RWPE2 (cell line): ENCODE data around the gene SLC39A2.
"Not testable (repeated sequence)": the region's sequence is repeated elsewhere in the genome, so short reads cannot be mapped to it uniquely, and the experiment has no call there.

Experiments
- ATAC-seq: fragments of 200-7000 bp; cut with Tn5 transposase; 3 replicates; pipeline ENCODE4 v1.9.1; 2021; ENCODE audit warnings: low read depth
- DNase-seq: peaks from one replicate; pipeline ENCODE4 v3.0.0-alpha.2; 2020; ENCODE audit warnings: low spot score
- H3K27ac ChIP-seq: fragments of 450-650 bp; 2 replicates; pipeline ENCODE4 v1.5.1; 2017; ENCODE audit warnings: mild to moderate bottlenecking; ENCODE audit not compliant: poor library complexity, severe bottlenecking
- H3K27me3 ChIP-seq: fragments of 250-450 bp; sonication (Bioruptor Pico); 2 replicates; pipeline ENCODE4 v1.5.1; 2021; ENCODE audit warnings: mild to moderate bottlenecking, moderate library complexity; ENCODE audit not compliant: insufficient read depth, poor library complexity, severe bottlenecking
- H3K36me3 ChIP-seq: fragments of 250-450 bp; sonication (Bioruptor Pico); 2 replicates; pipeline ENCODE4 v1.5.1; 2020; ENCODE audit warnings: low read depth, mild to moderate bottlenecking, moderate library complexity
- H3K4me1 ChIP-seq: fragments of 250-450 bp; sonication (Bioruptor Pico); 2 replicates; pipeline ENCODE4 v1.5.1; 2021; ENCODE audit warnings: mild to moderate bottlenecking, moderate library complexity; ENCODE audit not compliant: insufficient read depth, poor library complexity, severe bottlenecking
- H3K4me3 ChIP-seq: fragments of 250-450 bp; sonication (Bioruptor Pico); 2 replicates; pipeline ENCODE4 v1.5.1; 2021; ENCODE audit warnings: mild to moderate bottlenecking, moderate library complexity; ENCODE audit not compliant: severe bottlenecking
- H3K9me3 ChIP-seq: fragments of 250-450 bp; sonication (Bioruptor Pico); 2 replicates; pipeline ENCODE4 v1.5.1; 2021; ENCODE audit warnings: mild to moderate bottlenecking, moderate library complexity; ENCODE audit not compliant: severe bottlenecking
- TF ChIP-seq, protein P1 (sequence below): fragments of 450-650 bp; IDR thresholded peaks from one replicate; pipeline ENCODE4 v1.5.1; 2017; ENCODE audit warnings: mild to moderate bottlenecking, moderate library complexity; ENCODE audit not compliant: poor library complexity, severe bottlenecking

Gene SLC39A2

GRCh38 chr14:21003788-21004346 lies 4.8 kb downstream of the SLC39A2 start:
- ATAC-seq (no peak), DNase-seq (no peak)
- Histone ChIP-seq H3K4me1 (peaks cover under 1% of the 10 kb centered on the region), H3K36me3 (no peaks in the 10 kb centered on the region), H3K9me3 (no peaks in the 10 kb centered on the region), H3K27ac (no peak overlapping the region), H3K27me3 (no peaks in the 10 kb centered on the region), H3K4me3 (no peak overlapping the region)
- TF ChIP-seq, protein P1, sequence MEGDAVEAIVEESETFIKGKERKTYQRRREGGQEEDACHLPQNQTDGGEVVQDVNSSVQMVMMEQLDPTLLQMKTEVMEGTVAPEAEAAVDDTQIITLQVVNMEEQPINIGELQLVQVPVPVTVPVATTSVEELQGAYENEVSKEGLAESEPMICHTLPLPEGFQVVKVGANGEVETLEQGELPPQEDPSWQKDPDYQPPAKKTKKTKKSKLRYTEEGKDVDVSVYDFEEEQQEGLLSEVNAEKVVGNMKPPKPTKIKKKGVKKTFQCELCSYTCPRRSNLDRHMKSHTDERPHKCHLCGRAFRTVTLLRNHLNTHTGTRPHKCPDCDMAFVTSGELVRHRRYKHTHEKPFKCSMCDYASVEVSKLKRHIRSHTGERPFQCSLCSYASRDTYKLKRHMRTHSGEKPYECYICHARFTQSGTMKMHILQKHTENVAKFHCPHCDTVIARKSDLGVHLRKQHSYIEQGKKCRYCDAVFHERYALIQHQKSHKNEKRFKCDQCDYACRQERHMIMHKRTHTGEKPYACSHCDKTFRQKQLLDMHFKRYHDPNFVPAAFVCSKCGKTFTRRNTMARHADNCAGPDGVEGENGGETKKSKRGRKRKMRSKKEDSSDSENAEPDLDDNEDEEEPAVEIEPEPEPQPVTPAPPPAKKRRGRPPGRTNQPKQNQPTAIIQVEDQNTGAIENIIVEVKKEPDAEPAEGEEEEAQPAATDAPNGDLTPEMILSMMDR = no peak

- not testable (repeated sequence) for ATAC-seq, H3K27me3 ChIP-seq, H3K27ac ChIP-seq, H3K4me1 ChIP-seq, H3K36me3 ChIP-seq, H3K4me3 ChIP-seq, H3K9me3 ChIP-seq, DNase-seq
Observed at GRCh38 chr14:21009721-21010120, 10.6 kb downstream of the SLC39A2 start.

GRCh38 chr14:21011136-21011535 lies 12.0 kb downstream of the SLC39A2 start:
- Histone ChIP-seq H3K36me3 (no peaks in the 10 kb centered on the region), H3K27ac (no peak overlapping the region), H3K4me3 (no peak overlapping the region), H3K4me1 (no peaks in the 10 kb centered on the region), H3K9me3 (no peaks in the 10 kb centered on the region), H3K27me3 (no peaks in the 10 kb centered on the region)
- DNase-seq (no peak), ATAC-seq (no peak)
- TF ChIP-seq, protein P1 = no peak

DNA sequence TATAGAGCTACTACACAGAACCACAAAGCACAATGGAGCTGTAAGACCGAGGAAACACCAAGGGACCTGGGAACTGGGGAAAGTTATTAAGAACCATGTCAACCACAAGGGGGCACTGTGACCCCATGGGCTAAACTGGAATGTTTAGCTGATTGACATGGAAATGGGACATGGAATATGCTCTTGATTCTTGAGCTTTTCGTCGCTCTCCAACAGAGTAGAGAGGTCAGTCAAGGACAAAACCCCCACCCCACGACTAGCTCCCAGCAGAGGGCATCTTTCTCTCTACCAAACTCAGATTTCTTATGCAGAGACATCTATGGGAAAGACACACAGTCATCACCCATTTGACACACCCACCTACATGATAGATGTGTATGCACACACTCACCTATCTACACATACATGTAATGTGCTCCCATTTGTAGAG lies 15.7 kb downstream of the SLC39A2 start:
- Histone ChIP-seq H3K9me3 (no peaks in the 10 kb centered on the region), H3K36me3 (no peaks in the 10 kb centered on the region), H3K27me3 (no peaks in the 10 kb centered on the region), H3K4me3 (no peak overlapping the region), H3K27ac (no peak overlapping the region), H3K4me1 (no peaks in the 10 kb centered on the region)
- TF ChIP-seq, protein P1 = peak; percentile 98
- DNase-seq (no peak), ATAC-seq (peak; percentile 87)

- TF ChIP-seq, protein P1 = no peak
Observed at GRCh38 chr14:21015312-21015711, 16.2 kb downstream of the SLC39A2 start.

More at GRCh38 chr14:21015312-21015711, 16.2 kb downstream of the SLC39A2 start:
- Histone ChIP-seq H3K4me3 (no peak overlapping the region), H3K27me3 (no peaks in the 10 kb centered on the region), H3K36me3 (no peaks in the 10 kb centered on the region), H3K4me1 (no peaks in the 10 kb centered on the region), H3K9me3 (no peaks in the 10 kb centered on the region), H3K27ac (no peak overlapping the region)
- ATAC-seq (no peak), DNase-seq (no peak)
